ENCODE data around the gene GLT8D2. TPM values are rescaled to one million over a fixed set of nuclear protein-coding genes. Genes with fewer than 3 reads are reported as not detected.

The GLT8D2 gene
- polyA plus RNA-seq, 3 donors = not detected

- H3K9me3 ChIP-seq (replicated peaks in 1 of 2; ENCODE audit: control insufficient read depth in 1 of 2, insufficient read depth in 1 of 2, low read length in 2 of 2) = no peaks in the 10 kb centered on the region
- H3K4me1 ChIP-seq (ENCODE audit: control insufficient read depth in 1 of 2, insufficient read depth in 2 of 2, low read length in 2 of 2) = no peaks in the 10 kb centered on the region
- no peaks in the 10 kb centered on the region for H3K9me3 Mint-ChIP-seq
- no peak overlapping the region for H3K27ac ChIP-seq (ENCODE audit: low read depth in 1 of 2, low read length in 2 of 2)
- no peak overlapping the region for H3K27ac Mint-ChIP-seq
- H3K27me3 Mint-ChIP-seq (ENCODE audit: low read depth in 3 of 3) = no peaks in the 10 kb centered on the region
- H3K4me3 ChIP-seq (replicated peaks in 1 of 3; ENCODE audit: low read depth in 2 of 3, low read length in 3 of 3) = no peak overlapping the region
- peaks cover 72 to 95% of the 10 kb centered on the region in 2 donors for H3K36me3 ChIP-seq (replicated peaks in 1 of 2; ENCODE audit: control insufficient read depth in 1 of 2, insufficient read depth in 2 of 2, low read length in 2 of 2)
- 96% methylated on average over 8 of the region's 8 CpGs for WGBS (ENCODE audit: insufficient coverage)
- TF ChIP-seq CTCF (IDR thresholded peaks at IDR 0.05) = no peak
- no peak for DNase-seq
- H3K27me3 ChIP-seq (ENCODE audit: control insufficient read depth in 2 of 2, insufficient read depth in 2 of 2, low read length in 2 of 2) = no peaks in the 10 kb centered on the region
- intact Hi-C loops (cut with micrococcal nuclease) = no loop called here
- peaks cover 63 to 66% of the 10 kb centered on the region in 2 donors for H3K36me3 Mint-ChIP-seq
- no peaks in the 10 kb centered on the region for H3K4me1 Mint-ChIP-seq
- H2AFZ ChIP-seq (ENCODE audit: insufficient read depth, low read depth, low read length, poor library complexity, severe bottlenecking) = no peak overlapping the region
- H3K4me2 ChIP-seq (replicated peaks; ENCODE audit: extremely low read depth, low read length, poor library complexity, severe bottlenecking) = no peak overlapping the region
- no peak overlapping the region for H3K4me3 Mint-ChIP-seq
- H3K9ac ChIP-seq (ENCODE audit: insufficient read depth, low read length, poor library complexity, severe bottlenecking) = no peak overlapping the region
- no peaks in the 10 kb centered on the region for H4K20me1 ChIP-seq (ENCODE audit: insufficient read depth, low read length)
- H3K79me2 ChIP-seq (ENCODE audit: insufficient read depth, low read length) = no peaks in the 10 kb centered on the region
Observed at GRCh38 chr12:104083769-104084475, 33.9 kb upstream of the GLT8D2 start.

- no peak for DNase-seq
- Histone ChIP-seq H2AFZ (ENCODE audit: insufficient read depth, low read depth, low read length, poor library complexity, severe bottlenecking) (no peak overlapping the region), H3K27me3 (ENCODE audit: control insufficient read depth in 2 of 2, insufficient read depth in 2 of 2, low read length in 2 of 2) (no peaks in the 10 kb centered on the region), H3K27ac (ENCODE audit: low read depth in 1 of 2, low read length in 2 of 2) (no peak overlapping the region), H4K20me1 (ENCODE audit: insufficient read depth, low read length) (no peaks in the 10 kb centered on the region), H3K4me2 (replicated peaks; ENCODE audit: extremely low read depth, low read length, poor library complexity, severe bottlenecking) (no peak overlapping the region), H3K36me3 (replicated peaks in 1 of 2; ENCODE audit: control insufficient read depth in 1 of 2, insufficient read depth in 2 of 2, low read length in 2 of 2) (peaks cover 55 to 77% of the 10 kb centered on the region in 2 donors), H3K4me1 (ENCODE audit: control insufficient read depth in 1 of 2, insufficient read depth in 2 of 2, low read length in 2 of 2) (no peaks in the 10 kb centered on the region), H3K9ac (ENCODE audit: insufficient read depth, low read length, poor library complexity, severe bottlenecking) (no peak overlapping the region), H3K79me2 (ENCODE audit: insufficient read depth, low read length) (peaks cover 4% of the 10 kb centered on the region), H3K4me3 (replicated peaks in 1 of 3; ENCODE audit: low read depth in 2 of 3, low read length in 3 of 3) (no peak overlapping the region), H3K9me3 (replicated peaks in 1 of 2; ENCODE audit: control insufficient read depth in 1 of 2, insufficient read depth in 1 of 2, low read length in 2 of 2) (no peaks in the 10 kb centered on the region)
- peaks cover 0 to 2% (median 1%) of the 10 kb centered on the region in 3 donors for H3K27me3 Mint-ChIP-seq (ENCODE audit: low read depth in 3 of 3)
- no peaks in the 10 kb centered on the region for H3K4me1 Mint-ChIP-seq
- no peak for TF ChIP-seq CTCF (IDR thresholded peaks at IDR 0.05)
- H3K27ac Mint-ChIP-seq = no peak overlapping the region
- intact Hi-C loops (cut with micrococcal nuclease) = no loop called here
- H3K36me3 Mint-ChIP-seq = peaks cover 63 to 70% of the 10 kb centered on the region in 2 donors
- no CpG with 5 or more reads among the region's 1 CpG for WGBS (ENCODE audit: insufficient coverage)
- no peak overlapping the region for H3K4me3 Mint-ChIP-seq
- H3K9me3 Mint-ChIP-seq = no peaks in the 10 kb centered on the region
Observed at GRCh38 chr12:104080764-104081163, 30.8 kb upstream of the GLT8D2 start.

Measured in CD14-positive monocyte (primary cell).